Right lobe of liver (tissue), 4 donors: ENCODE measurements around the gene CACNA2D3.

Source experiments
- CTCF ChIP-seq, 4 donors: fragments of 200-600 bp in 3 of 4; fragments of 450-650 bp in 1 of 4; IDR thresholded peaks; one replicate each; pipeline versions ENCODE4 v1.5.1 to v1.8.0; 2016 to 2022; ENCODE audit warnings: antibody characterized with exemption in 4 of 4, mild to moderate bottlenecking in 2 of 4
- POLR2A ChIP-seq: fragments of 450-650 bp; IDR thresholded peaks from one replicate; pipeline ENCODE4 v1.6.1; 2017; ENCODE audit warnings: antibody characterized with exemption, mild to moderate bottlenecking
- donor health status: DM: no; HTN: no; CAD: no.
- donor health status: DM: no; HTN: no; CAD: no.
- donor health status: DM: no; HTN: yes; CAD: no.

DNA sequence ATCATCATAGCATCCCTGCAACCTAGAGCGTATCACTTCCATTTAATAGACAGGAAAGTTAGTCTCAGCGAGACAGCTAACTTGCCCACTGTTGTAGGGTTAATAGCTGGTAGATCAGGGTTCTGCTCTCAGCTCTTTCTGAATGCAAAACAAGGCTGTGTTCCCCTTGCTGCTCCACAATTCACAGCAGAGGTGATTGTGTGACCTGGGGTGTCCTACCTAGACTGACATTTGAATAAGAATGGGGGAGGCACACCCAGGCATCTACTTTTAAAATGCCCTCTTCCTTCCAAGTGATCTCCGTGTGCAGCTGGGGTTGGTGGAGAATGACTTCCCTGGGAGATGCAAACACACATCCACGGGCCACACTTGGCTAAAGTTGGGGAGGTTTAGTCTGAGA is 43.0 kb upstream of the CACNA2D3 start:
- TF ChIP-seq CTCF (IDR thresholded peaks at IDR 0.05) = no peak
- TF ChIP-seq POLR2A = no peak
